AG10803 (cell line): ENCODE measurements around the gene TBC1D16.

Source experiments
- DNase-seq: peaks from one replicate; pipeline ENCODE4 v3.0.0; 2010; ENCODE audit warnings: low read depth
- H3K4me3 ChIP-seq: 2 replicates; pipeline ENCODE4 v1.5.1; 2011; ENCODE audit warnings: mild to moderate bottlenecking, low read length, control low read depth
- CTCF ChIP-seq: conservative IDR thresholded peaks from 2 replicates; pipeline ENCODE4 v1.5.1; 2011; ENCODE audit warnings: mild to moderate bottlenecking, low read length, control low read depth, inconsistent platforms

Gene TBC1D16

GRCh38 chr17:79924639-79924976 lies 111.1 kb downstream of the TBC1D16 start:
- no peak for DNase-seq
- H3K4me3 ChIP-seq = no peak overlapping the region
- no peak for TF ChIP-seq CTCF

GRCh38 chr17:79923974-79924638 lies 111.6 kb downstream of the TBC1D16 start:
- no peak for DNase-seq
- no peak overlapping the region for H3K4me3 ChIP-seq
- peak; percentile 43 for TF ChIP-seq CTCF

GRCh38 chr17:79922798-79923197 lies 112.9 kb downstream of the TBC1D16 start:
- H3K4me3 ChIP-seq = no peak overlapping the region
- no peak for TF ChIP-seq CTCF

GRCh38 chr17:79922116-79922601 lies 113.5 kb downstream of the TBC1D16 start:
- H3K4me3 ChIP-seq = peak overlapping the region; percentile 26; the same call in 1 of the 2 replicates
- no peak for TF ChIP-seq CTCF
- DNase-seq = no peak

More at GRCh38 chr17:79922798-79923197, 112.9 kb downstream of the TBC1D16 start:
- DNase-seq = no peak

- DNase-seq = no peak
- no peak for TF ChIP-seq CTCF
- H3K4me3 ChIP-seq = peak overlapping the region; percentile 26
These were observed 114.1 kb downstream of the TBC1D16 start for GRCh38 chr17:79921411-79922115.

GRCh38 chr17:79920751-79921410 lies 114.8 kb downstream of the TBC1D16 start:
- DNase-seq = no peak
- H3K4me3 ChIP-seq = no peak overlapping the region
- no peak for TF ChIP-seq CTCF
